Mucosa of descending colon (tissue), 3 donors: ENCODE results near the gene ZFAND4. TPM values are rescaled to one million over a fixed set of nuclear protein-coding genes. Genes with fewer than 3 reads are reported as not detected.

Experiments used
- ATAC-seq: fragments of 200-7000 bp; cut with Tn5 transposase; one replicate; pipeline ENCODE4 v1.9.1; 2020; ENCODE audit warnings: mild to moderate bottlenecking, moderate library complexity
- DNase-seq, 3 donors: peaks; one replicate each; pipeline ENCODE4 v3.0.0-alpha.2; 2020
- H3K36me3 ChIP-seq: fragments of 200-600 bp; one replicate; pipeline ENCODE4 v1.8.0; 2021; ENCODE audit warnings: low read depth, mild to moderate bottlenecking
- H3K4me1 ChIP-seq: fragments of 200-600 bp; one replicate; pipeline ENCODE4 v1.8.0; 2021; ENCODE audit warnings: low read depth, mild to moderate bottlenecking
- H3K4me3 ChIP-seq: fragments of 200-600 bp; one replicate; pipeline ENCODE4 v1.8.0; 2021; ENCODE audit warnings: mild to moderate bottlenecking
- H3K9me3 ChIP-seq: fragments of 200-600 bp; one replicate; pipeline ENCODE4 v1.8.0; 2021; ENCODE audit warnings: mild to moderate bottlenecking
- CTCF ChIP-seq: fragments of 200-600 bp; IDR thresholded peaks from one replicate; pipeline ENCODE4 v1.8.0; 2022; ENCODE audit warnings: antibody characterized with exemption, mild to moderate bottlenecking
- intact Hi-C, 2 donors: fragments of 100-400 bp; cut with DNase I in 1 of 2; cut with micrococcal nuclease in 1 of 2; formaldehyde crosslinking; loops; one replicate each; pipeline versions ENCODE4 v1.11.0 to v1.11.1; 2022; cut with DNase I, micrococcal nuclease
- total RNA-seq, 3 donors: library from RNA; stranded (reverse); fragmentation: NEBNext Ultra II Directional in 2 of 3; extraction: Animal tissue kit (Norgen Biotek cat#: 25700) in 2 of 3; gene quantifications; one replicate each; pipeline versions ENCODE4 v1.2.1 to v1.2.4, GENCODE V29; 2021 to 2023
- donor health status: DM: no; HTN: no; CAD: no; lungs with moderate emphysema.
- donor health status: DM: no; HTN: no; CAD: no.
- donor health status: DM: no; HTN: yes; CAD: no.

ZFAND4 gene
- total RNA-seq, 3 donors from 2014 or later, result 15.5 to 22.1 (median 21.5) TPM

DNA sequence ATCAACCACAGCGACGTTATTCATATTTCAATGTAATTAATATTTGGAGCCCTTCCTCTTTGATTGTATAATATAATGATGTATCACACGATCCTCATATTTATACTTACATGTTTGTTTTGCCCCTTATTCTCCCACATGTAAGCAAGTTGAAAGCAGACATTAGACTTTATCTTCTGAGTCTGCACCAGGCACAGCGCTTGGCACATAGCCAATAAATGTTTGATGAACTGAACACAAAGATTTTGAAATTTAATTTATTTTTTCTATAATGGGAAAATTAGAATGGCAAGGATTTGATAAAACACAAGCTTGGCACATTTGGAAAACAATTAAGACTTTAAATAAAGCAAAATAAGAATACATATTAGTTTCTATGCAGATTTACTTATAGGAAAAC lies 31.6 kb downstream of the ZFAND4 start:
- Histone ChIP-seq H3K4me1 (no peaks in the 10 kb centered on the region), H3K9me3 (no peaks in the 10 kb centered on the region), H3K4me3 (no peak overlapping the region), H3K36me3 (no peaks in the 10 kb centered on the region)
- DNase-seq, result no peak
- no peak for ATAC-seq
- TF ChIP-seq CTCF, result no peak
- intact Hi-C loops, result no loop called here

GRCh38 chr10:45640049-45640448 lies 32.5 kb downstream of the ZFAND4 start:
- no peaks in the 10 kb centered on the region for H3K4me1 ChIP-seq
- TF ChIP-seq CTCF, result no peak
- intact Hi-C loops, result no loop called here
- no peak overlapping the region for H3K4me3 ChIP-seq
- ATAC-seq, result no peak
- DNase-seq, result no peak
- H3K9me3 ChIP-seq, result no peaks in the 10 kb centered on the region
- H3K36me3 ChIP-seq, result no peaks in the 10 kb centered on the region

- Histone ChIP-seq H3K36me3 (no peaks in the 10 kb centered on the region), H3K4me1 (no peaks in the 10 kb centered on the region), H3K9me3 (no peaks in the 10 kb centered on the region), H3K4me3 (no peak overlapping the region)
- intact Hi-C loops, result no loop called here
- no peak for ATAC-seq
- TF ChIP-seq CTCF, result no peak
- DNase-seq, result no peak
Measured at GRCh38 chr10:45627412-45628048, 45.0 kb downstream of the ZFAND4 start.

- intact Hi-C loops, result no loop called here
- Histone ChIP-seq H3K9me3 (no peaks in the 10 kb centered on the region), H3K4me1 (no peaks in the 10 kb centered on the region), H3K36me3 (no peaks in the 10 kb centered on the region), H3K4me3 (no peak overlapping the region)
- ATAC-seq (no peak), DNase-seq (no peak)
- no peak for TF ChIP-seq CTCF
Measured at GRCh38 chr10:45625879-45626278, 46.7 kb downstream of the ZFAND4 start.

DNA sequence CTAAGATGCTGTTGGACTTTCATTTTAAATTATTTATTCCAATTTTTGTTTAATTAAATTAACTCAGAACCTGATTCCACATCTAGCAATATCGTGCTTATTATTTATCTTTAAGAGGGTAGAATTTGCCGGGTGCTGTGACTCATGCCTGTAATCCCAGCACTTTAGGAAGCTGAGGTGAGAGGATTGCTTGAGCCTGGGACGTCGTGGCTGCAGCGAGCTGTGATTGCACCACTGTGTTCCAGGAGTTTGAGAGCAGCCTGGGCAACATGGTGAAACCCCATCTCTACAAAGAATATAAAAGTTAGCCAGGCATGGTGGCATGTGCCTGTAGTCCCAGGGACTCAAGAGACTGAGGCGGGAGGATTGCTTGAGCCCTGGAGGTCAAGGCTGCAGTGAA lies 47.8 kb downstream of the ZFAND4 start:
- Histone ChIP-seq H3K9me3 (no peaks in the 10 kb centered on the region), H3K4me1 (no peaks in the 10 kb centered on the region), H3K4me3 (no peak overlapping the region), H3K36me3 (no peaks in the 10 kb centered on the region)
- intact Hi-C loops, result no loop called here
- no peak for ATAC-seq
- DNase-seq, result no peak
- no peak for TF ChIP-seq CTCF

GRCh38 chr10:45614869-45615268 lies 57.7 kb downstream of the ZFAND4 start:
- intact Hi-C loops, result no loop called here

More at GRCh38 chr10:45614869-45615268, 57.7 kb downstream of the ZFAND4 start:
- Histone ChIP-seq H3K9me3 (no peaks in the 10 kb centered on the region), H3K36me3 (no peaks in the 10 kb centered on the region), H3K4me1 (no peaks in the 10 kb centered on the region), H3K4me3 (no peak overlapping the region)
- DNase-seq (no peak), ATAC-seq (no peak)
- TF ChIP-seq CTCF, result no peak
